Stimulated activated CD4-positive, alpha-beta T cell treated with anti-CD3 and anti-CD28 coated beads, TNF-alpha, amount 100 ng/mL, for 4 hours (primary cell): ENCODE data around the gene MAPK4.
"Not testable (repeated sequence)": the region's sequence is repeated elsewhere in the genome, so short reads cannot be mapped to it uniquely, and the experiment has no call there.

ENCODE experiments used
- DNase-seq, 3 experiments: peaks; one replicate each; pipeline ENCODE4 v3.0.0-alpha.2; 2020; ENCODE audit warnings: low read depth in 3 of 3

The MAPK4 gene

GRCh38 chr18:50559752-50560680 lies at the start of gene MAPK4:
Gene MAPK4, plus strand, starts transcription at chr18:50560087. Its CDS starts 103,872 bp downstream, at chr18:50663959.
- DNase-seq = no peak

DNA sequence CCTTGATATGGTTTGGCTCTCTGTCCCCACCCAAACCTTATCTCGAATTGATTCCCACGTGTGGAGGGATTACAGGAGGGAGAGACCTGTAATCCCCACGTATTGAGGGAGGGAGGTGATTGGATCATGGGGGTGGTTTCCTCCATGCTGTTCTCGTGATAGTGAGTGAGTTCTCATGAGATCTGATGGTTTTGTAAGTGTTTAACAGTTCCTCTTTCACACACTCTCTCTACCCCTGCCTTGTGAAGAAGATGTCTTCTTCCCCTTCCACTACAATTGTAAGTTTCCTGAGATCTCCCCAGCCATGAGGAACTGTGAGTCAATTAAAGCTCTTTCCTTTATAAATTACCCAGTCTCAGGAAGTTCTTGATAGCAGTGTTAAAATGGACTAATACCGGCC lies 42.6 kb upstream of the MAPK4 start:
- DNase-seq = not testable (repeated sequence)

DNA sequence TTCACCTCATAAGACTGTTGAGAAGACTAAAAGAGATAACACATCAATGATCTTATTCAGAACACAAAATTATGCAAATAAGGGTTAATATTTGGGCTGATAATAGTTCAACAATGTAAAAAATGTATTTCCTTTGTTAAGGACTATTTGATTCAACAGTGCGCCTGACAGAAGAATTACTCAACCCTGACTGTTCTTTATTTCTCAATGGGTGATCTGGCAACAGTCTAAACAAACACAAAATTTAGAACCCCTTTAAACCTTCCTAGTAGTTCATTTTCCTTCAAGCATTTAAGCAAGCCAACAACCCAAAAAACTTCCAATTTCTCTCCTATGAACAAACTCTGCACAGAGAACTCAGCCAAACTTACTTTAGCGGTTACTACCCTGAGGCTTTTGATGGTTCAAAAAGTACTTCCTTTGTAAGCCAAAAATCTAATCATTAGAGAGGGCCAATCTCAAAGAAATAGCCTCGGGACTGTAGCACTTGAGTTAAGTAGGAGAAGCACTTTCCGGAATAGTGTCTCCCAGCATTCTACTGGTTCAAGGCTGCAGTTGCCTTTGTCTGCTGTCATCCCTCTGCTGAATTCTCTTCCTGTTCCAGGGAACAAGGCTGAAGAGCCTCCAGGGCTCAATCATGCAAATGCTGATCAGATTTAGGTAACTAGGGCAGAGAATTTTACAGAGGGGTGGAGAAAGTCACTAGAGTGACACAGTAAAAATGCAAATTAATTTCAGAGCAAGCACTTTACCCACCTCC lies 40.9 kb upstream of the MAPK4 start:
- DNase-seq = no peak

- DNase-seq = no peak
These were observed 36.7 kb upstream of the MAPK4 start for GRCh38 chr18:50523165-50523564.

DNA sequence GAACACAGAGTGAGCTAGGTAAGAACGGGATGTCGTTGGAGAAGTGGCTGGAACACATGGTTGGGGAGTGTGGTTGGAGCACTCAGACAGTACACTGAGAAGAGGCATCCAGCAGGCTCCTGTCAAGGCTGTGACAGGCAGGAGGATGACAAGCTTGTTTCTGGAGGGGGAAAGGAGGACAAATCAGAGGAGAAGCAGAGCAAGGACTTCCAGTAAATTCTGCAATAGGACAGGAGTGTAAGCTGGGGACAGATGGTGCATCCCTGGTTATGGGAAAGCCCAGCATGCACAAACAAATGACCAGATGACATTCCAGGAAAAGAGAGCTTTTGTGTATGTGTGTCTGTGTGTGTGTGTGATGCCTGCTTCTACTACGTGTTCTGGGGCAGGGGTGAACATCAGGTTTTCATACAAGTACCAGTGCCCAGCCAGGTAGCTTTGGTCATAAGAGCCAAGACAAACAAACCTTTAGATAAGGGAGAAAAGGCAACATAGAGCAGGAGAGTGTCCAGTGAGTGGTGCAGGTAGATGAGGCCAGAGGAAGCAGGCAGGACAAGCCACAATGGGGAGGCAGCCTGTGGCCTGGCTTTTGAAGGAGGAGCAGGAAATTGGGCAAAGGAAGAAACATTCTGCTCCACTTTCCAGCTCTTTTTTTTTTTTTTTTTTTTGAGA lies 32.1 kb upstream of the MAPK4 start:
- DNase-seq = no peak

GRCh38 chr18:50528806-50529205 lies 31.1 kb upstream of the MAPK4 start:
- DNase-seq = no peak

- not testable (repeated sequence) for DNase-seq
These were observed 26.1 kb upstream of the MAPK4 start for GRCh38 chr18:50533822-50534221.

DNA sequence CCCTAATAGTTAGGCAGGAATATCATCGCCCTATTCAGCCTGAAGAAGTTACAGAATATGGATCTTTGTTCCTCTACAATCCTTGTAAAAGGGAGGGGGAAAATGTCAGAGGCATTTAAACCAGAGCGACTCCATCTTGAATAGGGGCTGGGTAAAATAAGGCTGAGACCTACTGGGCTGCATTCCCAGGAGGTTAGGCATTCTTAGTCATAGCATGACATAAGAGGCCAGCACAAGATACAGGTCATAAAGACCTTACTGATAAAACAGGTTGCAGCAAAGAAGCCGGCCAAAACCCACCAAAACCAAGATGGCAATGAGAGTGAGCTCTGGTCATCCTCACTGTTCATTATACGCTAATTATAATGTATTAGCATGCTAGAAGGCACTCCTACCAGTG lies 15.4 kb upstream of the MAPK4 start:
- not testable (repeated sequence) for DNase-seq

DNA sequence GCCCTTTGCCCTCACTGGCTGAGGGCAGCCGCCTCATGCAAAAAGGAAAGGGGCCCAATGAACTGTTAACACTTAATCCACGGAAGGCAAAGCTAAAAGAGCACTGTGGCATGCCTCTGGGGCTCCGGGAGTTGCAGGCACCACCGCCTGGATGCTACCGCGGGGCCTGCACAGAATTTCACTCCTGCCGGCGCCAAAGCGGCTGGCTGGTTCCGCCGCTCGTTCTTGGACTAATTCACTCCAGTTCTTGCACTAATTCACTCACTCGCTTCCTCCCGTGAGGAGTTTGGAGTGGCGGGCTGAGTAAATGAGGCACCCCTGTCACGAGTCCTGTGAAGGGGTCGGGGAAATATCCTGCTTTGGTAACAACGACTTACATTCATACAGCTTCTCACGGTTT lies 14.0 kb upstream of the MAPK4 start:
- no peak for DNase-seq

- DNase-seq = no peak
These were observed 11.7 kb upstream of the MAPK4 start for GRCh38 chr18:50548160-50548559.

GRCh38 chr18:50551651-50552050 lies 8.2 kb upstream of the MAPK4 start:
- DNase-seq = not testable (repeated sequence)

DNA sequence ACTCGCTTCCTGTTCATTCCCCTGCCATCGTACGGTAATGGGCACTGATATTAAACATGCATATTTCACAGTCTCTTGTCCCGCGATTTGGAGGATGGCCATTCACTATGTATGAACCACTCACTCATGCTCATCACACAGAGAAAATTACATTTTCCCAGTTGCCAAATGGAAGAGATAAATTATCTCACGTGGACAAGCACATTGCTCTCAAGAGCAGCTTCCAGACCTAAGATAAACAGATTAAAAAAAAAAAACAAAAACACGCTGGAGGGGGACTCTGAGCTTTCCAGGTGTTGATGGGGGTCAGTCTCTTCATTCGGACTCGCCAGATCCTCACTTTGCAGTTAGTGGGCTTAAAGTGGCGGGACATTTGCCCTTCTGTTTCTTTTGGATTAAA lies 1.7 kb upstream of the MAPK4 start:
- DNase-seq = no peak

- no peak for DNase-seq
These were observed 737 bp upstream of the MAPK4 start for GRCh38 chr18:50558948-50559751.

DNA sequence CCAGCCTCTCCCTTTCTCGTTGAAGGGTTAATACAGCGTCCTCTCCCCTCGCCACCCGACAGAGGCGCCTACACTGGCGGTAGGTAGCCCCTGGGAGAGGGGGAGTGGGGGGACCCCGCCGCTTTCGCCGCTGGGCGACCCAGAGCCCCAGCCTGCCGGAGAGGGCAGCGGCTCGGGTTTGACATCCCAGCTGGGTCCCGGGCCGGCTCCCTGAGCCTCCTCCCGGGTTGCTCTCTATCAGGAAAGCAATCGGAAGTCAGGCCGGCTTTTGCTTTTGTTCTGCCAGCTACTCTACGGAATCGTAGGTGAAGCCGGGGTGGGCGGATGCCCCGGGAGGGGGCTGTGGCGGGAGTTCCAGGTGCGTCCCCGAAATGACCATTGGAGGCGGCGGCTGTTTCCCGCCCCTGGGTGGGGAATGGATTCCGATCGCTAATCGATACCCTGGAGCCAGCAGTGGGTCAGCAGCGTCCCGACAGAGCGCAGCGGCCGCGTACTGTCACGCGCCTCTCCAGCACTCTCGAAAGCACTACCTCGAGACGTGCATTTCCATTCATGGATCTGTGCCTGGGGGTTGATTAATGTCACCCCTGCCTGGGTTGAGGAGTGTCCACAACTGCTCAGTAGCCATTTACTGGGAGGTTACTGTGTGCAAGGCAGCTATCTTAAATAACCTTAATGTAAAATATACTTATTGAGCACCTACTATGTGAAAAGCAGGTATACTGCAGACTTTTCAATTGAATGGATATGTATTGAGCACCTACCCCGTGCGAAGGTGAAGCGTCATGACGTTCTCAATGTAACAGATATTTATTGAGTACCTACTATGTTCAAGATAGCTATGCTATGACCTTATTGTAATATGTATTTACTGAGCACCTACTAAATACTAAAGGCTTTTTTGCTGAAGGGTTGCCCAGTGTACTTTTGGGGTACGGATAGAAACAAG lies 1.1 kb downstream of the MAPK4 start:
- no peak for DNase-seq

DNA sequence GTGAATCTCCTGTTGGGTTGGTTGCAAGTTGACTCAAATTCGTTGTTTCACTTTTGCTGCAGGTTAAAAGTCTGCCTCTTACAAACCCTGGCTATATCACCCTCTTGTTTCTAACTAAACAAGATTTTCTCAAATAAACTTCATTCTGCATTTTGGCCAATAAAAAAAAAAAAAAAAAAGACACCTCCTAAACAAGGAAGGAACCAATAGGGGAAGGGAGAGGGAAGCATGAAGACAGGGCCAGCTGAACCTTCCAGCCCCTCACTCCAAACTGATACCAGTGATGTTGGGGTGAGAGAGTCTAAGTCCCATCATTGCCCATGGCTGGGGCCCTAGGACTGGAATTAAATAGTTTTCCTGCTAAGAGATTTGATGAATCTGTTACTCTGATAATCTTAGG lies 2.4 kb downstream of the MAPK4 start:
- not testable (repeated sequence) for DNase-seq

DNA sequence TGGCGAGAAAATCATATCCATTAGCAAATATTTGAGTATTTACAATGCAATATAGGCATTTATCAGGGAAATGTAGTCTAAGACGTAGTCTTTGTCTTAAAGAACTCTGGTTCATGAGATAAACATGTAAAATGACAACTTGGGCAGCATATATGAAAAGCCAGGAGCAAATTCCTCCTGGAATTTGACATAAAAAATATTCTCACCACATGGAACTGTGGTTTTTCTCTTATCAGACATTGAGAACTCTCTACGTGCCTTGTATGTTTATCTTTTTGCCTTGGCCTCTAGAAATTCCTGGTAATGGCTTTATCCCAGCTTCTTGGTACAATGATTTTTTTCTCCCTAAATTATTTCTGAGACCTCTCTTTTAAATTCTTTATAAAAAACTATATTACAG lies 2.8 kb downstream of the MAPK4 start:
- no peak for DNase-seq

DNA sequence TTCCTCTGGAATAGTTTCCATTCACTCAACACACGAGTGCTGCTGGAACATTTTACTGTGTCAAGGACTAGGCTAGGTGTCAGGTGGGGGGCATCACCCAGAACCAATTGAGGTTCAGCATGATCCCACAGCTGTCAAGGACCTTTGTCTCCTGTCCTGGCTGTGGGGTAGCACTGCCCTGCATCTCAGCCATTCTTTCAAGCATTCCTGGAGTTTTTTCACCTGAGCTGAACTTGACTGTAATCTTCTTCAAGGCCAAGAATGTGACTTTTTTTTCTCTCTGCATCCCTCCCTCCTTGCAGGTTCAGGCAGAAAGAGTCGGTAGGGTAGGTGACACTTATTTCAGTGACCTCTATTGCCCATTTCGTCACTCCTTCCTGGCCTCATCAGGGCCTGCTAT lies 3.5 kb downstream of the MAPK4 start:
- DNase-seq = no peak

DNA sequence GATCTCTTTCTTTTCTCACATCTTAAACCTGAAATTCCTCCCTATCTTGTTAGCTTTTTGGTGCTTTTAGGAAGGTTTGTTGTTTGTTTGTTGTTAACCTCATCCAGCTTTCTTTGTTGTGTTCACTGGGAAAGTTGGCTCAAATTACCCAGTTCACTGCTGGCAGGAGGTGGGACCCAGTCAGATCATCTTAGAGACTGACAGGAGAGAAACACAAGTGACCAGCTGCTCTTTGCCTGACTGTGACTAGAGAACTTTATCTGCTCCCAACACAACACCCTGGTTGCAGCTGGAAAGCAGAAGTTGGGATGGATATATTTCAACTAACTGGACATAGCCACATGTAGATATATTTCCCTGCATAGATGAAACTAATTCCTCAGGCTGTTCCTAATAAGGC lies 10.0 kb downstream of the MAPK4 start:
- no peak for DNase-seq

GRCh38 chr18:50571606-50572005 lies 11.7 kb downstream of the MAPK4 start:
- DNase-seq = no peak

DNA sequence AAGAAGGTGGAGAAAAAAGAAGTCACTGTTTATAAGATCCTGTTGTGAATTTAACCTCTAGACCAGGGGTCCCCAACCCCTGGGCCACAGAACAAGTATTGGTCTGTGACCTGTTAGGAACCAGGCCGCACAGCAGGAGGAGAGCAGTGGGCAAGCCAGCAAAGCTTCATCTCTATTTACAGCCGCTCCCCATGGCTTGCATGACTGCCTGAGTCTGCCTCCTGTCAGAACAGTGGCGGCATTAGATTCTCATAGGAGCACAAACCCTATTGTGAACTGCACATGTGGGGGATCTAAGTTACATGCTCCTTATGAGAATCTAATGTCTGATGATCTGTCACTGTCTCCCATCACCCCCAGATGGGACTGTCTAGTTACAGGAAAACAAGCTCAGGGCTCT lies 13.3 kb downstream of the MAPK4 start:
- not testable (repeated sequence) for DNase-seq
